Large intestine (tissue), 12 donors: ENCODE results near the gene DENND6B. TPM values are rescaled to one million over a fixed set of nuclear protein-coding genes. Genes with fewer than 3 reads are reported as not detected.
A peak's percentile ranks its signal among the peaks of the same experiment; 100 is the strongest.
"Not testable (repeated sequence)": the region's sequence is repeated elsewhere in the genome, so short reads cannot be mapped to it uniquely, and the experiment has no call there.

Source experiments
- DNase-seq, 2 donors: peaks; one replicate each; pipeline versions ENCODE4 v3.0.0 to v3.0.0-alpha.2; 2013
- H3K27ac ChIP-seq: one replicate; pipeline ENCODE4 v1.5.1; 2013; ENCODE audit warnings: low read length
- H3K27me3 ChIP-seq: 2 replicates; pipeline ENCODE4 v1.6.1; 2013; ENCODE audit warnings: low read length; ENCODE audit not compliant: control insufficient read depth, insufficient read depth
- H3K36me3 ChIP-seq: 2 replicates; pipeline ENCODE4 v1.6.1; 2013; ENCODE audit warnings: low read length; ENCODE audit not compliant: control insufficient read depth, insufficient read depth
- H3K4me1 ChIP-seq: one replicate; pipeline ENCODE4 v1.6.1; 2013; ENCODE audit warnings: low read length; ENCODE audit not compliant: control insufficient read depth, insufficient read depth
- H3K4me3 ChIP-seq: one replicate; pipeline ENCODE4 v1.5.1; 2013; ENCODE audit warnings: low read length
- H3K9me3 ChIP-seq: one replicate; pipeline ENCODE4 v1.6.1; 2013; ENCODE audit warnings: mild to moderate bottlenecking, low read depth, low read length, moderate library complexity; ENCODE audit not compliant: control insufficient read depth
- WGBS: methylation state at CpG from one replicate; pipeline ENCODE4 v1.1.5; 2013; ENCODE audit warnings: low lambda C conversion rate; ENCODE audit not compliant: insufficient coverage; 5-methylcytosine and 5-hydroxymethylcytosine counted together
- long read RNA-seq, 11 donors: transcript quantifications; one replicate each; lab custom pipeline, GENCODE V29; 2026
- polyA plus RNA-seq: library from polyadenylated mRNA; unstranded; fragments of 120-200 nt; gene quantifications from one replicate; pipeline ENCODE4 v1.2.1, GENCODE V29; 2013

The DENND6B gene, protein sequence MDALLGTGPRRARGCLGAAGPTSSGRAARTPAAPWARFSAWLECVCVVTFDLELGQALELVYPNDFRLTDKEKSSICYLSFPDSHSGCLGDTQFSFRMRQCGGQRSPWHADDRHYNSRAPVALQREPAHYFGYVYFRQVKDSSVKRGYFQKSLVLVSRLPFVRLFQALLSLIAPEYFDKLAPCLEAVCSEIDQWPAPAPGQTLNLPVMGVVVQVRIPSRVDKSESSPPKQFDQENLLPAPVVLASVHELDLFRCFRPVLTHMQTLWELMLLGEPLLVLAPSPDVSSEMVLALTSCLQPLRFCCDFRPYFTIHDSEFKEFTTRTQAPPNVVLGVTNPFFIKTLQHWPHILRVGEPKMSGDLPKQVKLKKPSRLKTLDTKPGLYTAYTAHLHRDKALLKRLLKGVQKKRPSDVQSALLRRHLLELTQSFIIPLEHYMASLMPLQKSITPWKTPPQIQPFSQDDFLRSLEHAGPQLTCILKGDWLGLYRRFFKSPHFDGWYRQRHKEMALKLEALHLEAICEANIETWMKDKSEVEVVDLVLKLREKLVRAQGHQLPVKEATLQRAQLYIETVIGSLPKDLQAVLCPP
- 7.1 TPM for polyA plus RNA-seq
- long read RNA-seq, donor 1: 0 reads
- long read RNA-seq, donor 2, full-length matches to known transcripts: 1 of 1 reads
- long read RNA-seq, donor 2, partial matches to known transcripts: 0 of 1 reads
- long read RNA-seq, donor 2, other reads (novel, unspliced or antisense): 0 of 1 reads
- long read RNA-seq, donor 3: 0 reads
- long read RNA-seq, donor 4: 0 reads
- long read RNA-seq, donor 5: 0 reads
- long read RNA-seq, donor 6: 0 reads
- long read RNA-seq, donor 7: 0 reads
- long read RNA-seq, donor 8: 0 reads
- long read RNA-seq, donor 9: 0 reads
- long read RNA-seq, donor 10: 0 reads
- long read RNA-seq, donor 11: 0 reads

DNA sequence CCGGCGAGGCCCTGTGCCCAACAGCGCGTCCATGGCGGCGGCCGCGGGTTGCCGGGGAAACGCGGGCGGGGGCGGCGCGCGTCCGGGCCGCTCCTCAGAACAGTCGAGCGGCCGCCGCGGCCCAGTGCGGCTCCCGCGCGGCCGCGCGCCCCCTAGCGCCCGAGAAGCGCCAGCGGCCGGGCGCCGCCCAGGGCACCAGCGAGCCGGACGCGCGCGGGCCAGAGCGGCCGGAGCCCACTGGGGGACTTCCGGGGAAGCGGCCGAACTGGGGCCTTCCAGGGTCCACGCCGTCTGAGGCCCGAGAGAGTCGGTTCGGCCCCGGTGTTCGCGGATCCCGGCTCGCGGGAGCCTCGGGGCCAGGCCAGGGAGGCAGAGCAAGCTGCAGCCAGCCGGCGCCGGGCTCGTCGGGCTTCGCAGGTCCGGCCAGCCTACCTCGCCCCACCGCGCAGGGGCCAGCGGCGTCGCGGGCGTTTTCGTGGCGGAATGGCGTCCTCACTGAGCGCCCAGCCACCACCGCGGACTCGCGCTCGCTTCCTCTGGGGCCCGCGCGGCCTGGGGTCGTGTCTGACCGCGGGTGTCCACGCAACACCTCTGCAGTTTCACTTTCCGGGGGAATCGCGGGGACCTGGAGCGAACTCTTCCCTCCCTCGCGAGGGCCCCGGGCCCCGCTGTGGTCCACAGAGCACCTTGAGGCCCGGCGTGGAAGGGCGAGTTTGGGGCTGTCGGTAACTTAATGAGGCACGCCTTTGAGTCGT lies at the start of gene DENND6B:
DENND6B (minus strand) TSS at position 57 of the 755 bp plus-strand sequence; CDS start at position 33, 24 bp downstream.
- Histone ChIP-seq H3K9me3 (no peaks in the 10 kb centered on the region), H3K27ac (peak within 1 kb of the TSS; percentile 67), H3K4me1 (peaks cover 4% of the 10 kb centered on the region), H3K27me3 (no peaks in the 10 kb centered on the region), H3K36me3 (no peaks in the 10 kb centered on the region), H3K4me3 (peak within 1 kb of the TSS; percentile 75)
- peak; percentile 85 for DNase-seq
- no CpG with 5 or more reads among the region's 105 CpGs for WGBS

DNA sequence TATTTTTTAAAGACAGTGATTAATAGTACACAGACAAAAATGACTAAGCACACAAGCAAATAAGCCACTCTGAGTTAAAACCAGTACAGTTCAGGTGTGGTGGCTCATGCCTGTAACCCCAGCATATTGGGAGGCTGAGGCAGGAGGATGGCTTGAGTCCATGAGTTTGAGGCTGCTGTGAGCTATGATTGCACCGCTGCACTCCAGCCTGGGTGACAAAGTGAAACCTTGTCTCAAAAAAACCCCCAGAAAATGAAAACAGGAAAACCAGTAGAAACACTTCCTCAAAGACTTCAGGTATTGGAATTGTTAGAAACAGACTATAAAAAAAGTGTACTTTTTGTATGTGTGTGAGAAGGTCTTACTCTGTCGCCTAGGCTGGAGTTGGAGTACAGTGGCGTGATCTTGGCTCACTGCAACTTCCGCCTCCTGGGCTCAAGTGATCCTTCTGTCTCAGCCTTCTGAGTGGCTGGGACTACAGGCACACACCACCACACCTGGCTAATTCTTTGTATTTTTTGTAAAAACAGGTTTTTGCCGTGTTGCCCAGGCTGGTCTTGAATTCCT lies 49.4 kb upstream of the DENND6B start:
- H3K27ac ChIP-seq: no peak overlapping the region
- peaks cover 3% of the 10 kb centered on the region for H3K9me3 ChIP-seq
- no peaks in the 10 kb centered on the region for H3K27me3 ChIP-seq

DNA sequence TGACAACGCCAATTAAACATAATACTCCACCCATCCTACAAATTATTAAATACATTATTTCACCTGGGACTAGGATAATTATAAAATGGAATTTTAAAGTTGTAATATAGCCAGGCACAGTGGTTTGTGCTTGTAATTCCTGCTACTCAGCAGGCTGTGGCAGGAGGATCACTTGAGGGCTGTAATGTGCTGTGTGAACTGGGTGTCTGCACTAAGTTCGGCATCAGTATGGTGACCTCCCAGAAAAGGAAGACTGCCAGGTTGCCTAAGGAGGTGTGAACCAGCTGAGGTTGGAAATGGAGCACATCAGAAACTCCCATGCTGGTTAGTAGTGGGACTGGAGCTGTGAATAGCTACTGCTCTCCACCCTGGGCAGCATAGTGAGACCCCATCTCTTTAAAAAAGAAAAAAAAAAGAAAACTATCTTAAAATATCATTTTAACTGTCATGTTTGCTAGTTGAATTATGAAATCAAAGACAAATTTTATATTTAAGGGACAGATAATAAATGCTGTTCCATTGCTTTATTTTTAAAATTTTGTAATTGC lies 44.4 kb upstream of the DENND6B start:
- no CpG with 5 or more reads among the region's 2 CpGs for WGBS
- H3K36me3 ChIP-seq: peaks cover 34% of the 10 kb centered on the region
- no peak for DNase-seq

More for the DNA sequence above, 49.4 kb upstream of the DENND6B start:
- H3K36me3 ChIP-seq: peaks cover 49% of the 10 kb centered on the region
- H3K4me1 ChIP-seq: no peaks in the 10 kb centered on the region
- H3K4me3 ChIP-seq: no peak overlapping the region
- no peak for DNase-seq
- WGBS: no CpG with 5 or more reads among the region's 5 CpGs

DNA sequence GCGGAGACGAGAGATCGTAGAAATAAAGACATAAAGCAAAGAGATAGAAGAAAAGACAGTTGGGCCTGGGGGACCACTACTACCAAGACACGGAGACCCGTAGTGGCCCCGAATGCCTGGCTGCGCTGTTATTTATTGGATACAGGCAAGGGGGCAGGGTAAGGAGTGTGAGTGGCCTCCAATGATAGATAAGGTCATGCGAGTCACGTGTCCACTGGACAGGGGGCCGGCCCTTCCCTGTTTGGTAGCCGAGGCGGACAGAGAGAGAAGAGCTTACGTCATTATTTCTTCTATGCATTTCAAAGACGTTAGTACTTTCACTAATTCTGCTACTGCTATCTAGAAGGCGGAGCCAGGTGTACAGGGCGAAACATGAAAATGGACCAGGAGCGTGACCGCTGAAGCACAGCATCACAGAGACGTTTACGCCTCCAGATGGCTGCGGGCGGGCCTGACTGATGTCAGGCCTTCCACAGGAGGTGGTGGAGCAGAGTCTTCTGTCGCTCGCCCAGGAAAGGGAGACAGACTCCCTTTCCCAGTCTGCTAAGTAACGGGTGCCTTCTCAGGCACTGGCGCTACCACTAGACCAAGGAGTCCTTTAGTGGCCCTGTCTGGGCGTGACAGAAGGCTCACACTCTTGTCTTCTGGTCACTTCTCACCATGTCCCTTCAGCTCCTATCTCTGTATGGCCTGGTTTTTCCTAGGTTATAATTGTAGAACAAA lies 41.1 kb upstream of the DENND6B start:
- no peak for DNase-seq
- H3K4me3 ChIP-seq: no peak overlapping the region
- no CpG with 5 or more reads among the region's 27 CpGs for WGBS

More for the DNA sequence above, 44.4 kb upstream of the DENND6B start:
- H3K4me3 ChIP-seq: no peak overlapping the region
- no peaks in the 10 kb centered on the region for H3K27me3 ChIP-seq
- H3K4me1 ChIP-seq: no peaks in the 10 kb centered on the region
- H3K27ac ChIP-seq: no peak overlapping the region
- no peaks in the 10 kb centered on the region for H3K9me3 ChIP-seq

DNA sequence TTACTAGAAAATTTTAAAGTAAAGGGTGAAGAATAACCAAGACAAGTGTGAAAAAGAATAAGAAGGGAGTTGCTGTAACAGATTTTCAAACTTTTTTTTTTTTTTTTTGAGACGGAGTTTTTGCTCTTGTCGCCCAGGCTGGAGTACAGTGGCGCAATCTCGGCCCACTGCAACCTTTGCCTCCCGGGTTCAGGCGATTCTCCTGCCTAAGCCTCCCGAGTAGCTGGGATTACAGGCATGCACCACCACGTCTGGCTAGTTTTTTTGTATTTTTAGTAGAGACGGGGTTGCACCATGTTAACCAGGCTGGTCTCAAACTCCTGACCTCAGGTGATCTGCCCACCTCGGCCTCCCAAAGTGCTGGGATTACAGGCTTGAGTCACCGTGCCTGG lies 37.0 kb upstream of the DENND6B start:
- H3K9me3 ChIP-seq, H3K27me3 ChIP-seq, DNase-seq, H3K4me1 ChIP-seq, H3K27ac ChIP-seq, H3K4me3 ChIP-seq: not testable (repeated sequence)
- H3K36me3 ChIP-seq: peaks cover 34% of the 10 kb centered on the region
- WGBS: no CpG with 5 or more reads among the region's 11 CpGs

More for the DNA sequence above, 41.1 kb upstream of the DENND6B start:
- no peaks in the 10 kb centered on the region for H3K9me3 ChIP-seq
- H3K27ac ChIP-seq: no peak overlapping the region
- peaks cover 17% of the 10 kb centered on the region for H3K36me3 ChIP-seq
- no peaks in the 10 kb centered on the region for H3K27me3 ChIP-seq
- H3K4me1 ChIP-seq: no peaks in the 10 kb centered on the region

DNA sequence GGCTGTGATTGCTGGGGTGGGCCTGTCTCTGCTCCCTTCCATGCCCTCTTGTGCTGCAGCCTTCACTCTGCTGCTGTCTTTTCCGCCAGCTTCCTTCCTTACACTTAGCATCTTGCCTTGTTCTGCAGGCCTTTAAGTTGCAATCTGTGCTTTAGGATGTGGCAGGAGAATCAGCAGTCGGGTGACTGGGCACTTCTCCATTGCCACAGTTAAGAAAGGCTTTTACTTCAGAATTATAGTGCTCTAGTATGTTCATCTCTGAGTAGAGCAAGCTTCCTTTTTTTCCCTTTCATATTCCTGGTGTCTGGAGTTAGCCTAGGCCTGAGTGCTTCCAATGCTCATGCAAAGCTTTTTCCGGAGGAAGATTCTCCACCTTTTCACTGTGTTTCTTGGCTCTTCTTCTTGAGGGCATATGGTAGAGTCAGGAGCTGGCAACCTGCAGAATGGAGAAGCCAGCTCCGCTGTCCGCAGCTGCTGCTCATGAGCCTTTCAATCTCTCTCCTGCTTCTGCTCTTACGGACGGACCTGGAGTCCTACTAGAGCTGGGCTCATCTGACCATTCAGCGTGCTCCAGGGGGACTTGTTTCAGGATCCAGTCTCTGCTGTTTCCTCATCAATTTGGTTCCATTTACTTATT lies 36.5 kb upstream of the DENND6B start:
- H3K4me3 ChIP-seq: no peak overlapping the region
- no peaks in the 10 kb centered on the region for H3K27me3 ChIP-seq
- DNase-seq: no peak
- peaks cover 34% of the 10 kb centered on the region for H3K36me3 ChIP-seq
- no peaks in the 10 kb centered on the region for H3K9me3 ChIP-seq
- peaks cover 3% of the 10 kb centered on the region for H3K4me1 ChIP-seq
- no CpG with 5 or more reads among the region's 8 CpGs for WGBS
- H3K27ac ChIP-seq: no peak overlapping the region

DNA sequence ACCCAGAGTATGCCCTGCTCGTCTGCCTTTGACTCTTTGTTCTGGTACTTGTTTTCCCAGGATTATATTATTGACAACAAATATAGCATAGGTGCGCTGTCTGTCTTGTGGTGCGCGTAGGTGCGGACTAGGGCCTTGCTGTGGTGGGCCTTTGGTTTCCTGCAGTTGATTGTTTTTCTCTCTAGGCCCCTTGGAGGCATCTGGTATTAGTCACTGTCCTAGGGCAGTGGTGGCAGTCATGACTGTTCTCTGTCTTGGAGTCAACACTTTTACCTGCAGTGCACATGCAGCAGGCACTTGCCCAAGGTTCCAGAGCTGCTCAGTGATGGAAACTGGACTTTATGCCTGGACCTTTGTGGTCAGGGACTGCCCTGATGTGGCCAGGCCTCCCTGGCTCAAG lies 34.9 kb upstream of the DENND6B start:
- WGBS: no CpG with 5 or more reads among the region's 5 CpGs
- Histone ChIP-seq H3K36me3 (peaks cover 32% of the 10 kb centered on the region), H3K4me1 (peaks cover 3% of the 10 kb centered on the region), H3K27ac (no peak overlapping the region), H3K27me3 (no peaks in the 10 kb centered on the region), H3K4me3 (no peak overlapping the region), H3K9me3 (no peaks in the 10 kb centered on the region)
- DNase-seq: no peak

- DNase-seq: no peak
- Histone ChIP-seq H3K4me3 (no peak overlapping the region), H3K4me1 (peaks cover 3% of the 10 kb centered on the region), H3K27me3 (no peaks in the 10 kb centered on the region), H3K9me3 (no peaks in the 10 kb centered on the region), H3K36me3 (peaks cover 32% of the 10 kb centered on the region), H3K27ac (no peak overlapping the region)
- 100% methylated on average over 1 of the region's 5 CpGs for WGBS
Measured at GRCh38 chr22:50361222-50361621, 34.4 kb upstream of the DENND6B start.

- H3K4me3 ChIP-seq: no peak overlapping the region
- H3K4me1 ChIP-seq: peaks cover 3% of the 10 kb centered on the region
- H3K27ac ChIP-seq: no peak overlapping the region
- no peaks in the 10 kb centered on the region for H3K9me3 ChIP-seq
- DNase-seq: no peak
- no peaks in the 10 kb centered on the region for H3K27me3 ChIP-seq
- no CpG with 5 or more reads among the region's 2 CpGs for WGBS
- peaks cover 32% of the 10 kb centered on the region for H3K36me3 ChIP-seq
Measured at GRCh38 chr22:50360578-50360977, 33.8 kb upstream of the DENND6B start.
